HG03460 (cell line): ENCODE measurements around the gene CSF1R.

Experiments
- ATAC-seq: cut with Tn5 transposase; IDR thresholded peaks from one replicate; pipeline ENCODE4 v1.9.1; 2021; ENCODE audit not compliant: unreplicated experiment

Gene CSF1R

GRCh38 chr5:150073086-150073625, 13.2 kb downstream of the CSF1R start:
- no peak for ATAC-seq

GRCh38 chr5:150070821-150071220, 15.5 kb downstream of the CSF1R start:
- no peak for ATAC-seq

GRCh38 chr5:150069672-150070627, 16.4 kb downstream of the CSF1R start:
- no peak for ATAC-seq

GRCh38 chr5:150068961-150069645, 17.3 kb downstream of the CSF1R start:
- ATAC-seq: no peak

GRCh38 chr5:150068472-150068871, 17.9 kb downstream of the CSF1R start:
- no peak for ATAC-seq

- ATAC-seq: no peak
These were observed 18.3 kb downstream of the CSF1R start for GRCh38 chr5:150068071-150068470.

- peak; percentile 35 for ATAC-seq
These were observed 18.9 kb downstream of the CSF1R start for GRCh38 chr5:150067405-150067960.

GRCh38 chr5:150066901-150067396, 19.4 kb downstream of the CSF1R start:
- ATAC-seq: peak; percentile 51

- no peak for ATAC-seq
These were observed 19.9 kb downstream of the CSF1R start for GRCh38 chr5:150066436-150066835.

GRCh38 chr5:150065886-150066285, 20.5 kb downstream of the CSF1R start:
- no peak for ATAC-seq

- no peak for ATAC-seq
These were observed 21.0 kb downstream of the CSF1R start for GRCh38 chr5:150065346-150065745.

GRCh38 chr5:150064681-150065220, 21.6 kb downstream of the CSF1R start:
- ATAC-seq: no peak

GRCh38 chr5:150063638-150064037, 22.7 kb downstream of the CSF1R start:
- no peak for ATAC-seq

GRCh38 chr5:150062216-150062922, 24.0 kb downstream of the CSF1R start:
- no peak for ATAC-seq

GRCh38 chr5:150061538-150061995, 24.8 kb downstream of the CSF1R start:
- ATAC-seq: no peak

GRCh38 chr5:150060471-150060870, 25.9 kb downstream of the CSF1R start:
- ATAC-seq: no peak

- ATAC-seq: no peak
These were observed 26.7 kb downstream of the CSF1R start for GRCh38 chr5:150059623-150060022.

GRCh38 chr5:150058480-150059126, 27.8 kb downstream of the CSF1R start:
- ATAC-seq: no peak

- no peak for ATAC-seq
These were observed 28.4 kb downstream of the CSF1R start for GRCh38 chr5:150057996-150058395.

GRCh38 chr5:150057511-150057910, 28.8 kb downstream of the CSF1R start:
- ATAC-seq: no peak
